Peyer's patch (tissue), 4 donors: ENCODE measurements around the gene MDN1. TPM values are rescaled to one million over a fixed set of nuclear protein-coding genes. Genes with fewer than 3 reads are reported as not detected.
A peak's percentile ranks its signal among the peaks of the same experiment; 100 is the strongest.

Experiments
- DNase-seq, 3 donors: peaks; one replicate each; pipeline ENCODE4 v3.0.0-alpha.2; 2017 to 2019
- H3K27ac ChIP-seq, 4 donors: fragments of 200-600 bp; sonication (generic); one replicate each; pipeline ENCODE4 v1.5.1; 2016 to 2019
- H3K27me3 ChIP-seq, 2 donors: fragments of 200-600 bp; sonication (generic); one replicate each; pipeline ENCODE4 v1.5.1; 2019
- H3K36me3 ChIP-seq, 3 donors: fragments of 200-600 bp; sonication (generic); one replicate each; pipeline ENCODE4 v1.5.1; 2016 to 2019
- H3K4me1 ChIP-seq, 4 donors: fragments of 200-600 bp; sonication (generic); one replicate each; pipeline ENCODE4 v1.5.1; 2016 to 2019
- H3K4me3 ChIP-seq, 4 donors: fragments of 200-600 bp; sonication (generic); 1 replicate in 3 of 4; 2 replicates in 1 of 4; pipeline ENCODE4 v1.5.1; 2016 to 2019; ENCODE audit warnings: mild to moderate bottlenecking in 1 of 4
- H3K9me3 ChIP-seq, 4 donors: fragments of 200-600 bp; sonication (generic); one replicate each; pipeline ENCODE4 v1.5.1; 2016 to 2019; ENCODE audit warnings: mild to moderate bottlenecking in 1 of 4
- CTCF ChIP-seq, 6 experiments: fragments of 450-650 bp in 4 of 6; fragments of 200-600 bp in 2 of 6; sonication (generic) in 1 of 6; IDR thresholded peaks; one replicate each; pipeline ENCODE4 v1.5.1; 2017 to 2019; ENCODE audit warnings: antibody characterized with exemption in 6 of 6, mild to moderate bottlenecking in 3 of 6, moderate library complexity in 1 of 6
- POLR2A ChIP-seq, 2 donors: fragments of 450-650 bp; IDR thresholded peaks; one replicate each; pipeline ENCODE4 v1.5.1; 2017; ENCODE audit warnings: antibody characterized with exemption in 2 of 2, mild to moderate bottlenecking in 2 of 2, moderate library complexity in 2 of 2
- total RNA-seq, 4 donors: library from RNA; depleted of rRNA; stranded (reverse); fragments of >200 nt; gene quantifications; one replicate each; pipeline ENCODE4 v1.1.0, GENCODE V29; 2016

The MDN1 gene
- total RNA-seq, 4 donors from 2014 or later: 19.6 to 62.7 (median 35.5) TPM

DNA sequence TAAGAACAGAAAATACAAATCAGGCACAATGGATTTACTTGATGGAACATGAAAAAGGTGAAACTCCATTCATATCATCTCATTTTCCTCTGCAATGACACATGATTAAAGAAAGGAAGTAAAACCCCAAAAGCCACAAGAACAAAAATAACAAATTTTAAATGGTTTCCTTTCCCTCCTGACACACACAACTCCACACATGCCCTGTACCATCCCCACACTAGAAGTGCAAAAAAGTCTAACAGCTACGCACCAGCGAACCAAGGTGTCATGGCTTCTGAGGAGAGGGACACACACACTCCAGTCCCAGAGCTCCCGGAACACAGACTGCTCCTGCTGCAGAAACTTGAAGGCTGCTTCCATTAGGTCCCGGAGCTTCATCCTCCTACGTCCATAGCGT is 25.3 kb downstream of the MDN1 start:
- no peak for DNase-seq
- no peak for TF ChIP-seq POLR2A (IDR thresholded peaks at IDR 0.05)
- TF ChIP-seq CTCF (IDR thresholded peaks at IDR 0.05): no peak
- H3K27me3 ChIP-seq: no peaks in the 10 kb centered on the region
- no peak overlapping the region for H3K27ac ChIP-seq
- peaks cover 0 to 3% (median 0%) of the 10 kb centered on the region in 4 donors for H3K4me1 ChIP-seq
- H3K4me3 ChIP-seq: no peak overlapping the region
- H3K9me3 ChIP-seq: no peaks in the 10 kb centered on the region
- H3K36me3 ChIP-seq: peaks cover 0 to 28% (median 0%) of the 10 kb centered on the region in 3 donors

DNA sequence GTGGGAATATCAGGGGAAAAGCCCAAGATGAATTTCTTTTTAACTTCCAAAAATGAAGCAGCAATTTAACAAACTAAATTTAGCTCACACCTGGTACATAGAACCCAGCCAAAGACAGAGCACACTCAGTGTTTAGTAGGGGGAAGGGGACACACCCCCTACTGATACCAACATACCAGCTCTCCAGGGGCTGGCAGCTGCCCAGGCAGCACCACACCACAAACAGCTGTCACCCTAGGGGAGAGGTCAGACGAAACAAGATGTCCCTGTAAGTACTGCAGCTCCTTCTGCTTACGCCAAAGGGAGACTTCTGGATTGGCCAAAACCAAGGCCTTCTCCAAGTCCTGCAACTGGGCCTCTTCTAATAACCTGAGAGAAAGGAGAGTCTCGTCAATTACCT is 26.0 kb downstream of the MDN1 start:
- TF ChIP-seq POLR2A (IDR thresholded peaks at IDR 0.05) (no peak), CTCF (IDR thresholded peaks at IDR 0.05) (no peak)
- peaks cover 0 to 27% (median 0%) of the 10 kb centered on the region in 3 donors for H3K36me3 ChIP-seq

GRCh38 chr6:89792881-89793280 is 26.7 kb downstream of the MDN1 start:
- H3K36me3 ChIP-seq: peaks cover 0 to 30% (median 0%) of the 10 kb centered on the region in 3 donors
- H3K4me1 ChIP-seq: peaks cover 0 to 3% (median 0%) of the 10 kb centered on the region in 4 donors
- TF ChIP-seq CTCF (IDR thresholded peaks at IDR 0.05) (peak in 4 of 6 experiments; percentile 35 to 58 (median 48)), POLR2A (IDR thresholded peaks at IDR 0.05) (no peak)
- peak in 1 of 3 donors; percentile 55 for DNase-seq
- H3K4me3 ChIP-seq: no peak overlapping the region
- no peak overlapping the region for H3K27ac ChIP-seq
- no peaks in the 10 kb centered on the region for H3K9me3 ChIP-seq
- no peaks in the 10 kb centered on the region for H3K27me3 ChIP-seq

More for the DNA sequence above, 26.0 kb downstream of the MDN1 start:
- Histone ChIP-seq H3K27me3 (no peaks in the 10 kb centered on the region), H3K27ac (no peak overlapping the region), H3K4me1 (peaks cover 0 to 3% (median 0%) of the 10 kb centered on the region in 4 donors), H3K4me3 (no peak overlapping the region), H3K9me3 (no peaks in the 10 kb centered on the region)
- DNase-seq: no peak

- TF ChIP-seq CTCF (IDR thresholded peaks at IDR 0.05) (no peak), POLR2A (IDR thresholded peaks at IDR 0.05) (no peak)
- H3K27me3 ChIP-seq: no peaks in the 10 kb centered on the region
- H3K27ac ChIP-seq: no peak overlapping the region
- no peaks in the 10 kb centered on the region for H3K9me3 ChIP-seq
- peaks cover 0 to 3% (median 0%) of the 10 kb centered on the region in 4 donors for H3K4me1 ChIP-seq
- no peak overlapping the region for H3K4me3 ChIP-seq
- peaks cover 0 to 51% (median 0%) of the 10 kb centered on the region in 3 donors for H3K36me3 ChIP-seq
- DNase-seq: no peak
Observed at GRCh38 chr6:89790403-89790802, 29.2 kb downstream of the MDN1 start.

DNA sequence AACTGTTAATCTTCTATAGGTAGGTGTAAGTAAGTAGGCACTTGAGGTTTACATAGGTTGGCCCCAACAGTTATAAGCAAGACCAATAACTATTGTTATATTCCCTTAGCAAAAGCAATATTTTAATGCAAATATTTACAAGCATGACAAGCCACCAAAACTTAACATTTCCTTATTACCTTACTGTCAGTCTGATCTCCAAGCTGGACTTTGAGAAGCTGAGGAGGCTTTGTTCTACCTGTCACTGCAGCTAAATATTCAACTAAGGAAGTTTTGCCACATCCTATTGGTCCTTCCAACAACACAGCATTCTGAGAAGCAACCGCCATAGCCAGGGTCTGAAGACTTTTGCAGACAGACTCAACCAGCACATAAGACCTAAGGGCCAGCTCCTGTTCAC is 29.6 kb downstream of the MDN1 start:
- no peak for DNase-seq
- Histone ChIP-seq H3K27me3 (no peaks in the 10 kb centered on the region), H3K27ac (no peak overlapping the region), H3K9me3 (no peaks in the 10 kb centered on the region), H3K4me1 (peaks cover 0 to 3% (median 0%) of the 10 kb centered on the region in 4 donors), H3K36me3 (peaks cover 0 to 55% (median 0%) of the 10 kb centered on the region in 3 donors), H3K4me3 (no peak overlapping the region)
- no peak for TF ChIP-seq CTCF (IDR thresholded peaks at IDR 0.05)
- no peak for TF ChIP-seq POLR2A (IDR thresholded peaks at IDR 0.05)
